NCI-H82 (cell line): ENCODE data around the gene MFNG.
"Not testable (repeated sequence)": the region's sequence is repeated elsewhere in the genome, so short reads cannot be mapped to it uniquely, and the experiment has no call there.

Source experiments
- DNase-seq: peaks from one replicate; lab custom pipeline; 2025; lab: John Stamatoyannopoulos, UW

Gene MFNG

DNA sequence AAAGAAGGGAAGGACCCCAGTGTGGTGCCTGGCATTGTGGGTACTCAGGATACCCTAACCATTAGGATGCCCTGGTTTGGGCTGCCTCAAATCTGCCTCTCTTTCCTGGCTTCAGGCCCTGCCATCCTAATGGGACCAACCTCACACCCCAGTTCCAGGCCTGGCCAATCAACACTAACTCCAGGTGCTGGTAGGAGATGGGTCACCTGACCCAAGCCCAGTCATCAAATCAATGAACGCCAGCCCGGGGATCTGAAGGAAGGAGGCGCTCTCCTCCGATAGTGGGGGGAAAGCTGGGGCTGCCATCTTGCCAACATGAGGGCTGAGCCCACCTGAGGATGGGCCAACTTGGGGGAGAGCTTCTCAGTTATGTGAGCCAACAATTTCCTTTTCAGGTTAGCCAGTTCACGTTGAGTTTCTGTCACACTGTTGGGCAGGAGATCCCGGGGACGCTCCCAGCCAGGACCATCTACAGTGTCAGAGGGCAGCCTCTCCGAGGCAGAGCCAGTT lies 12.7 kb downstream of the MFNG start:
- DNase-seq, result no peak

DNA sequence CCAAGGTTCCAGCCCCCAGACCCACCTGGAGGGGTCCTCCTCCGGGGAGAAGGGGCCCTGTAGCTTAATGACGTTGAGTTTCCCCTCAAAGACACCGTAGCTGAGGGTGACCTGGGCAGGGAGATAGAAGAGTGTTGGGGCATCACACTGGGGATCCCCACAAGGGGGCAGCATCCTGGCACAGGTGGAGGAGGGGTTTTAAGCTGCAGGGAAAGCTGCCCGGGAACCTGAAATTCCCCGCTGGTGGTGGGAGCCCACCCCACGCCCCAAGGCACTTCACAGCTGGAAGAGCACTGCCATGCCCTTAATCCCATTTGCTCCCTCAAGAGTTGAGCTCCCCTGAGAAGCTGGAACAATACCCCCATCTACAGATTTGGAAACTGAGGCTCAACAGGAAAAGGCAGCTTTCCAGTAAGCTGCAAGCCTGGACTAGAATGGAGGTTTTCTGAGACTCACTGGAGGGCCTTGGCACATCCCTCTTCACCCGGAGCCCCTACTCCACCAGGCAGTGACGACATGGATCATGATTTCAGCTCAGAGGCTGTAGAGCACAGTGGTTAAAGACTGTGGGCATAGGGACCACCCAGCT lies 13.7 kb downstream of the MFNG start:
- DNase-seq, result peak; percentile 49

DNA sequence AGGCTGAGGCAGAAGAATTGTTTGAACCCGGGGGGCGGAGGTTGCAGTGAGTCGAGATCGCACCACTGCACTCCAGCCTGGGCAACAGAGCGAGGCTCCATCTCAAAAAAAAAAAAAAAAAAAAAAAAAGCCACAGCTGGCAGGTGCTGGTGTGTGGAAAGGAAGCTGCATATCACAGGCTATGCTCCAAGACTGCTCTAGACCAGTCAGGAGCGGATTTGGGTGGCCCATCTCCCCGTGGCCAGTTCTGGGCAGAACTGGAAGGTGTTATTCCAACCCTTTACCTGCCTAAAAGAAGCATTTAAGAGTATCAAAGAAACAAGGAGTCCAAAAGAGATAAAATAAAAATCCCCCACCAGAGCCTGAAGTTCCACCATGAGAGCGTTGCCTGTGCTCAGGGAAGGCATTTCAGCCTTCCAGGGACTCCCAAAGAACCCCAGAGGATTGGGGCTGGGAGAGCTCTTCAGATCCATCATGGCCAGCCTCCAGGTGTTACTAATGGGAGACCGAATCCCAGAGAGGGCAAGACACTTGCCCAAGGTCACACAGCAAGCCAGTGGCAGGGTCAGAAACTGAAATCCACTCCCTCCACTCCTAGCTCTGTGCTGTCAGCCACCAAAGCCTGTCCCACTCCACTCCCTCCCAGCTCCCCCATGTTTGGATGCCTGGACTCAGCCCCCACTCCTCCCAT lies 14.3 kb downstream of the MFNG start:
- DNase-seq, result no peak

DNA sequence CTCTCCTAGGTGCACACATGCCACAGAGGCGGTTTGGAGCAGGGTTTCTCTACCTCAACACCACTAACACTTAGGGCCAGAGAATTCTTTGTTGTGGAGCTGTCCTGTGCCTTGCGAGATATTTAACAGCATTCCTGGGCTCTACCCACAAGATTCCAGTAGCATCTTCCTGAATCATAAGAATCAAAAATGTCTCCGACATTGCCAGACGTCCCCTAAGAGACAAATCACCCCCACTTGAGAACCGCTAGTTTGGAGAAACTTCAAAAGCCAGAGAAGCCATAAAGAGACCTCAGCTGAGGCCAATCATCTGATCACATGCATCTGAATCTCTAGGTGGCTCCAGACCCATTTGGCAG lies 16.1 kb downstream of the MFNG start:
- no peak for DNase-seq

DNA sequence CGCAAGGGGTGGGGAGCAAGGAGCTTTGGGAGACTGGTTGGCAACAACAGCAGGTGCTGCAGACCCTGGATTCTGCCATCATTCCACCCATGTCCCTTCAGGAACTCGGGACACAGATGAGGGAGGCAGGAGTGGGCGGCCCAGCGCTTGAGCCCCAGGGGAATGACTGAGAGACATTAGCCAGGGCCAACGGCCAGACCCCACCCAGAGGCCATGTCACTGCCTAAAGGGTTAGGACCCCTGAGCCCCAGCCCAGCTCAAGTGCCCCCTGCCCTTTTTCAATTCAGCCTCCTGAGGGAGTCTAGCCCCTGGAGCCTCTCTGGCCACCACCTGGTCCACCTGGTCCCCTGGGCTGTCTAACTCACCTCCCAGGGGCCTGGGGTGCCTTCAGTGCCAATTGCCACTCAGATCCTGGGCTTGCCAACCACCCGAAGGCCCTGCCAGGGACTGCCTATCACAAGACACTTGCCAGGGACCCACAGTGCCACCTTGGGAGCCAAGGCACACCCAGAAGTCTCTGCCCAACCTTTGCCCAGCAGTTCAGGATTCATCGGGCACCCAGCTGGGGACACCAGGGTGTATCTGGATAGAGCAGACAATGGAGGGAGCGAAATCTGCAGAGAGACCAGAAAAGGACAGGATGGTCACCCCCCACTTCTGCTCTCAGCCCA lies 16.6 kb downstream of the MFNG start:
- no peak for DNase-seq

DNA sequence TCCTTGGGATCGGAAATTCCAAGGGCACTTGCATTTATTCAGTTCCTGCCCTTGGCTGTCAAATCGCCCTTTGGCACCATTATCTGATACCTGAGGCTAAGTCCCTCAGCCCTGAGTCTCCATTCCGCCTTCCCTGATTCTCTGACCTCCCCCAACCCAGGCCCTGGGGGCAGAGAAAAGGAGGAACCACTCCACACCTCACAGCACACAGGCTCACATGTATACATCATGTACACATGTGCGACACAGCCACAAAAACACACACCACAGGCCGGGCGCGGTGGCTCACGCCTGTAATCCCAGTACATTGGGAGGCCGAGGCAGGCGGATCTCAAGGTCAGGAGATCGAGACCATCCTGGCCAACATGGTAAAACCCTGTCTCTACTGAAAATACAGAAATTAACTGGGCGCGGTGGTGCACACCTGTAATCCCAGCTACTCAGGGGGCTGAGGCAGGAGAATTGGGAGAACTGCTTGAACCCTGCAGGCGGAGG lies 17.9 kb downstream of the MFNG start:
- not testable (repeated sequence) for DNase-seq

DNA sequence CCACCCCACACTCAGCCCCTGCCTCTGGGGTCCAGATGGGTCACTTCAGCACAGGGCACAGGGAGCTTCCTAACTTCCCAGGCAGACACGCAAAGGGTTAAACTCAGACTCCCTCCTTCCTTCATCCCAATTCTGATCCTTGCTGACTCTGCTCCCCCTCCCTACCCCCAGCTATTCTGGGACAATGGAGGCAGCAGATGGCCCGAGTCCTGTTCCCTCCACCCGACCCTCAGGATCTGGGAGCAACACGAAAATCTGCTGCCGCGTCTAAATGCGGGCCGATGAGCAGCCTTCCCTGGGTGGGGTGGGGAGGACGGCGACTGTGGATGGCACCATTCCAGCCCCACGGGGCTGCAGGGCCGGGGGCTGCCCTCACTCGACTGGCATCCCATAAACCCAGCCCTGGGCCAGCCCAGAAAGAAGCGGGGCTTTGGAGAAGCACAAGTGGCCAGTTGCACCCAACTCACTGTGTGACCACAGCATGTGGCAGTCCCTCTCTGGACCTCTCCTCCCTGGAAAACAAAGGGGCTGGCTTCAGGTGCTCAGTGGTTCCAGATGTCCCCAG lies 18.7 kb downstream of the MFNG start:
- DNase-seq, result peak; percentile 59

DNA sequence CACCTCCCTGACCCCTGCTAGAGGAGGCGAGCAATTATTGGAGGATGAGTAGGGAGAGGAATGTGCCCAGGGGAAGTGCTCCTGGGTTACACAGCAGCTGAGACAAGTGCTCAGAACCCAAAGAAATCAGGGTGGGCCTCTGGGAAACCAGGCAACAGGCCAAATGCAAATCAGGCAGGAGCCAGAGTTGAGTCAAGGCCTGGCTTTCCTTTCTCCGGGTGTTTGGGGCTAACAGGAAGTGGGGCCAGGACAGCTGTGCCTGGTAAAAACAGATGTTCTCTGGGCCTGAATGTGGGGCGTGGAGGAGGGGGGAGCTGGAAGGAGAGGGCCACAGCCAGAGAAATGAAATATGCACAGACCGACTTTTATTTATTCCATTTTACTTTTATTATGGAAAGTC lies 22.0 kb downstream of the MFNG start:
- no peak for DNase-seq

DNA sequence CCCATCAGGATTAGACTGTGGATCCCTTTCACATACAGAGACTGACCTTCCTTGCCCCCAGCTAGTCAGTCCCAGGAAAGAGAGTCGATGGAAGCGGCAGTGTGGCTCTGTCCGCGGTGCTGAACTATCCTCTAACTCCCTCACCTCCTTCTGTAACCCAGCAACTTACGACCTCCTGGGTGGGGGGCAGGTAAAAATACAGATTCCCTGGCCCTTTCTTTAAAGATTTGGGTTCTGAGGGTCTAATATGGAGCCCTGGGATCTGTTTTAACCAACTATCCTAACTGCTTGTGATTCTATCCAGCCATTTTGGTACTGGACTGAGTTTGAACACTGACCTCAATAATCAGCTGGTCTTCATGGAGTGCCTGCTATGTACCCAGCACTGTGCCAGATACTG lies 23.2 kb downstream of the MFNG start:
- no peak for DNase-seq

DNA sequence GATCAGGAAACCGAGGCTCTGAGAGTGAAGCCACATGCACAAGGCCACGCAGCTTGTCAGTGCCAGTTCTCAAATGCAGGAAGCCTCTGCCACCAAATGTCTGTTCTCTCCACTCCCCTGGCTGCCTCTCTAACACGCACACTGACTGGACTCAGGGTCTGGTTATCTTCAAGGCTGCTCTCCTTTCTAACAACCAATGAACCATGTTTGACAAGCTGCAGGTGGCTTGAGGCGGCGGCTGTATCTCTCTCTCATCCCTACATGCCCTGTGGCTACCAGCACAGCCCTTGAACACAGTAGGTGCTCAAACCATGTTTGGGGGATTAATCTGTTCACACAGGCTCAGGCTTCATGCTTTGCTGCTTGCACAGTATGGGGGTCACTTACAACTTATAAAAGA lies 23.7 kb downstream of the MFNG start:
- no peak for DNase-seq

DNA sequence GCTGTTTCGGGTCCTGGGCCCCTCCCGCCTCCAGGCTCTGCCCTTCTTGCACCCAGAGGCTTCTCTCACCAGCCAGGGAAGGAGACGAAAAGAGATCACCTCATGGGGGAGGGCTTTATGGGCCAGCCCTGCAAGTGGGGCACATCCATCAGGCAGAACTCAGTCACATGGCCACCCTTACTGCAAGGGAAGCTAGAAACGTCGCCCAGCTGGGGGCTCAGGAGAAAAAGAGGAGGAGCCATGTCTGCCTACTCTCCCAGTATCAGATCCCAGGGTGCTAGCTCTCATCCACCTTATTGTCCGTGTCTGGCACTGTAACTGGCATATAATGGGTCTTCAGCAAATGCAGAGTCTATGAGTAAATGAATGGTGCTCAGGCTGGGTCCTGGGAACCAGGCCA lies 24.2 kb downstream of the MFNG start:
- DNase-seq, result peak; percentile 22

DNA sequence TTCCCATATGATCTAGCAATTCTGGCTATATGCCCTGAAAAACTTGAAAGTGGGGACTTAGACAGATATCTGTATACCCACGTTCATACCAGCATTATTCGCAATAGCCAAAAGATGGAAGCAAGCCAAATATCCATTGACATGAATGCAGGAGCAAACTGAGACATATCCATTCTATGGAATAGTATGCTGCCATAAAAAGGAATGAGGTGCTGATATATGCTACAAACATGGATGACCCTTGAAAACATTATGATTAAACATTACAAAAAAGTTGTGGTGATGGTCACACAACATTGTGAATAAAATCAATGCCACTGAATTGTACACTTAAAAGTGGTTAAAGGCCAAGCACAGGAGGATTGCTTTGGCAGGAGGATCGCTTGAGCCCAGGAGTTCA lies 25.5 kb downstream of the MFNG start:
- no peak for DNase-seq

DNA sequence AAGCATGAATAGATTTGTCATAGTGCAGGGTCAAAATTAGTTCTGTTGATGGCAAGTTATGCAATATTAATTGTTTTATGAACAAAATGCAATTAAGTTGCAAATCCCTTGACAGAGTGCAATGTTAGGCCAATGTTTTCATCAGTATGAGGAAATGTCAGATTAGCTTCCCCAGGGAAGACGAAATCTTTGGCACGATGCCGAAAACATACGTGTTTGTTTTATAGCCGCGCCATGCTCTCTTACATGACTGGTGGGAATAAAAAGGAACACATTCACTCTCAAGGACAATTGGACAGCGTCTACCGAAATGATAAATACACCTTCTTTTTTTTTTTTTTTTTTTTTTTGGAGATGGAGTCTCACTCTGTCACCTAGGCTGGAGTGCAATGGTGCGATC lies 27.0 kb downstream of the MFNG start:
- peak; percentile 69 for DNase-seq

DNA sequence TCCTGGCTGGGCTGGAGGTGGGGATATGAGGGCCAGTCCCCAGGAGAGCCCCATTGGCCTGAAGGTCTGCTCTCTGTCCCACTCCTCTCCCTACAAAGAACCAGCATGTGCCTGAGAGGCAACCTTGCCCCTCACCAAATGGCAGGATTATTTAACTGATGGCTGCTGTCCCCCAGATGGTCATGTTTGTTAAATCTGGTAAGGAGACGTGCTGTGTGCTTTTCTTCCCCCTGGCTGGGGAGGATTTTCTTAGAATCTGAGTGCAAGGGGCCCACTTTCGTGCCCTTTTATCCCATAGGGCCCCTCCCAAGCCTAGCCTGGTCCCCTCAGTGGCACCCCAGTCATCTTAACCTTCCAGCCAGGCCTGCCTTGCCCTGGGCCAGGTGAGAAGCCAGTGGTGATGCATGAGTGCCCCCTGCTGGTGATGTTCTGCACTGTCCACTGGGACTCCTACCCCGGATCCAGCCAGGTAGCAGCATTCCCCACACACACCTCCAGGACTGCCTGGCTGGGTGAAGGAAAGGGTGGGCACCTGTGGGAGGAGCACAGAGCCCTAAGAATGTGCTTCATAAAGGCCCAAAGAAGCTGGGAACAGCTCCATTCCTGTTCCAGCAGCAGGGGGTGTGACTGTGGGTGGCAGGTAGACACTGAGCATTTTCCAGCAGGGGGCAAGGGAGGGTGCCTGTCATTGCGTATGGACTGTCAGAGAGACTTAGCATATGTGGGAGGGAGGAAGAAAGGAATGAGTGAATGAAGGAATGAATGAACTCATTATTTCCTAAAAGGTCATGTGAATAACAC lies 28.9 kb downstream of the MFNG start:
- peak; percentile 80 for DNase-seq

DNA sequence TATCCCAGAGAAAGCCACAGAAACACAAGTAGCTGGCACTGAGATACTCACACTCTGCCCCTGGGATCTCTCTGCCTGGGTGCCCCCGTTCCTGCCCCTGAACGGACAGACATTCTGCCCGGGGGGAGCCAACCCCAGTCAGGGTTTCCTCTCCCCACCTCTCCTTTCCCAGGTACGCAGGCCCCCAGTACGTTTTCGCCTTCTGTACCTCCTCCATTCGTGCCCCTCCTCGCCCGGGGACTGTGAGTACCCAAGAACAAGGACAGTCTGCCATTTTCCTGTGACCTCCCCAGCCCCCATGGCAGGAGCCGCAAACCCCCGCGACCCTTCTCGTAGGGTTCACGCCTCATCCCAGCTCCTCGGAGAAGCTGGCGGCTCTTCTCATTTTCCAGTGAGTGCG lies 29.8 kb downstream of the MFNG start:
- no peak for DNase-seq

DNA sequence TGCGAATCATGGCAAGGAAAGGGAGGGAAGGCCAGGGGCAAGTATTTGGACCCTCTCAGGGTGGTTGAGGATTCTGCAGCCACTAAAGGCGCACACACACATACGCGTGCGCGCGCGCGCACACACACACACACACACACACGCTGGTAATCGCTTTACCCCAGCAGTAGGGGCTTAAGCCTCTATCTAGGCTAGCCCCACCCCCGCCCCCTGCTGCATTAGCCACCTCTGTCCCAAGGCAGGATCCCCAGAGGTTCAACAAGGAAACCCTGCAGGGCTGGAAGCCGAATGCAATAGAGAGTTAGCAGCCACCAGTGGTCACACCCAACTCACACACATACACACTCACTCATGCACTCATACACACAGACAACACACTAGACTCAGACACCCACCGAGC lies 30.3 kb downstream of the MFNG start:
- DNase-seq, result peak; percentile 92

DNA sequence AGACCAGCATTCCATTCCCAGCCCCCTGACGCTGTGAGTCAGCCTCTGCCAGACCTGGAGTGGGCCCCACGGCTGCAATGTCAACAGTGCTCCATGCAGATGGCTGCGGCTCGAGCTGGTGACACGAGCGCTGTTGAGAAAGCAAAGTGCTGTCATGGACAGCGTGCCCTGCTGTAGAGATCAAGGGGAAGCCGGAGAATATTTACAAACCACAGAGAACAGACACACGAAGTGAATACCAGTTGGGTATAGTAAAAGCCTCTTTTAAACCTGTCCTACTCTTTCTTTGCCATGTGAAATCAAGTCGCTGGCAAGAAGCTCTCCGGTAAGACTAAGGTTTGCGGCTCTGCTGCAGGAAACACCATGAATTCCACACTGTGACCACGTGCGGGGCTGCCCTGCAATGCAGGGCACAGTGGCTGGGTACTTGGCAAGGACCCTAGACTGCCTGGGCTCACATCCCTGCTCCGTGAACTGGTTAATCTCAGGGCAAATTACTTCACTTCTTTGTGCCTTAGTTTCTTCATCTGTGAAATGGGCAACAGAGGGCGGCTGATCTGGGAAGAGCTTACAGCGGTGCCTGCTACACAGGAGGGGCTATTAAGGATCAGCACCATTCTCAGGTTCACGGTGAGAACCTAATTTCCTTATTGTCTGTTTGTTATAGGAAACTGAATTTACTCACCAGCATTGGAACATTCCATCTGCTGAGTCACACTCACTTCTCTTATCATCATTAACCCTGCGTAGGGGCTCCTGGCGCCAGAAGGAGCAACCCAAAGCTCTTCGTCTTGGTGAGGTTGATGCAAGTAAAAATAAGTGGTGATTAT lies 31.1 kb downstream of the MFNG start:
- peak; percentile 28 for DNase-seq

DNA sequence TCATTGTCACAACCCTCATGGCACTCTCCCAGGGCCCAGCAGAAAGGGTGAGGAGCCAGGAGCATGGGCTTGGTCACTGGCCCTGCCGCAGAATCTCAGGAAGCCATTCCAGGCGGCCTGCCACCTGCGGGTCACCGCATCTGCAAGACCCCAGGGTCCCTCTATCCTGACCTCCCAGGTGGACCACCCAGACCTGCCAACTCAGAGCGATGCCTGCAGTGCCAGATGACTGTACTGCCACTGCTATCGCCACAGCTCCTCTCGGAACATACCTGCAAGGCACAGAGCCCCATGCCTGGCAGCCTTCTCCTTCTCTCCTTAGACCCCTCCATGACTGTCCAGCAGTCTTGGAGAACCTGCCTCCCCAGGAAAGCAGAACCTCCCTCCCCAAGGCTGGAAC lies 32.5 kb downstream of the MFNG start:
- DNase-seq, result no peak

DNA sequence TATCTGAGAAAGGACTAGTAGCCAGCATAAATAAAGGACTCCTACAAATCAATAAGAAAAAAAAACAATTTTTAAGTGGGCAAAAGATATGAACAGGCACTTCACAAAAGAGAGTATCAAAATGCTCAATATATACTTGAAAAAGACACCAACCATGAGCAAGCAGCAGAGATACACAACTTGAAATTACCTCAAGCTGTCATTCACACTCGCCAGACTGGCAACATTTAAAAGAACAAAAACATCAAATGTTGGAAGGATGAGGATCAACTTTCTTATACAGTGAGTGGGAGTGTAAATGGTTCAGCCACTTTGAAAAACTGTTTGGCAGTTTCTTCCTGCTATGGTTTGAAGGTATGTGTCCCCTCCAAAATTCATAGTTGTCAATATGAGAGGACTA lies 35.0 kb downstream of the MFNG start:
- DNase-seq, result no peak

DNA sequence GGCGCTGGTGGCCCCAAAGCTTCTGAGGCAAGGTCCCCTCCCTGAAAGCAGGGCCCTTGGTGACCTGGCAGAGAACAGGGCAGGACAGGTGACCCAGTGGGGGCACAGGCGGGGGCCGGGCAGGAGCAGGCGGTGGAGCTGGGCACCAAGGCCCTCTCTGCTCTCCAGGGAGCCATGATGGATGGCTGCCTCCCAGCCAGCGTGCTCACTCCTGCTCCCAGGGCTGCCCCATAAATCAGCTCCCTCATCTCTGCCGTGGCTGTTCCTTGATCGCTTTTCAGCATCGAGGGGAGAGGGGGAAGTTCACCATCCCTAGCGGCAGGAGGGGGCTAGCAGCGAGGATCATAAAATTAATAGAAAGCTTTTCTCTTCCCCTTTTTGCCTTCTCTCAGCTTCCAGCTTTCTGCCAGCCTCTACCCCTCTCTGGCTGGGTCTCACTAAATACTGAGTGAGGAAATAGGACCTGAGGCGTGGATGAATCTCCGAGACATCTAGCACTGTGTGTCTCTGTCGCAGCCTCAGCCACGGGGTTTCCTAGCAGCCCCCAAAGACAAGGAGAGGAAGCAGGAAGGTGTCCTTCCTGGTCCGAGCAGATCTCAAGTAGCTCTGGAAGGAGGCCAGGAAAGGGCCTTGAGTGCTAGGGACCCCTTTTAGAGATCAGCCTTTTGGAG lies 36.7 kb downstream of the MFNG start:
- no peak for DNase-seq
